GM21526 (cell line): Measurements from ENCODE around the gene LCMT2.
"Not testable (repeated sequence)": the region's sequence is repeated elsewhere in the genome, so short reads cannot be mapped to it uniquely, and the experiment has no call there.

Experiments used
- ATAC-seq: cut with Tn5 transposase; IDR thresholded peaks from one replicate; pipeline ENCODE4 v1.9.1; 2021; ENCODE audit warnings: moderate library complexity; ENCODE audit not compliant: unreplicated experiment, low FRiP score

The LCMT2 gene

GRCh38 chr15:43316971-43317346 is 13.4 kb downstream of the LCMT2 start:
- no peak for ATAC-seq

- ATAC-seq, result no peak
Measured at GRCh38 chr15:43316016-43316970, 14.1 kb downstream of the LCMT2 start.

GRCh38 chr15:43314171-43314570 is 16.2 kb downstream of the LCMT2 start:
- no peak for ATAC-seq

DNA sequence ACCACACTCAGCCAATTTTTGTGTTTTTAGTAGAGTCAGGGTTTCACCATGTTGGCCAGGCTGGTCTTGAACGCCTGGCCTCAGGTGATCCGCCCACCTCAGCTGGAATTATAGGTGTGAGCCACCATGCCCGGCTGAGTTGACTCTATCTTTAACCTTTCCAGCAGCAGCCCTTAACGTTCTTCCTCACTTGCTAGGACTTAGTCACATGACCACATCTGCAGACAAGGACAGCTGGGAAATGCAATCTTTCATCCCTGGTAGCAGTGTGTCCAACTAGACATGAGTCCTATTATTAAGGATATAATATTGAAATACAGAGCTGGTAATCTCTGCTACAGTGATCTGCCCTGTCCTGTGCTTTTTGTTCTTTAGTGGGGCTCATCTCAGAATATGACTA is 18.0 kb downstream of the LCMT2 start:
- ATAC-seq, result no peak

DNA sequence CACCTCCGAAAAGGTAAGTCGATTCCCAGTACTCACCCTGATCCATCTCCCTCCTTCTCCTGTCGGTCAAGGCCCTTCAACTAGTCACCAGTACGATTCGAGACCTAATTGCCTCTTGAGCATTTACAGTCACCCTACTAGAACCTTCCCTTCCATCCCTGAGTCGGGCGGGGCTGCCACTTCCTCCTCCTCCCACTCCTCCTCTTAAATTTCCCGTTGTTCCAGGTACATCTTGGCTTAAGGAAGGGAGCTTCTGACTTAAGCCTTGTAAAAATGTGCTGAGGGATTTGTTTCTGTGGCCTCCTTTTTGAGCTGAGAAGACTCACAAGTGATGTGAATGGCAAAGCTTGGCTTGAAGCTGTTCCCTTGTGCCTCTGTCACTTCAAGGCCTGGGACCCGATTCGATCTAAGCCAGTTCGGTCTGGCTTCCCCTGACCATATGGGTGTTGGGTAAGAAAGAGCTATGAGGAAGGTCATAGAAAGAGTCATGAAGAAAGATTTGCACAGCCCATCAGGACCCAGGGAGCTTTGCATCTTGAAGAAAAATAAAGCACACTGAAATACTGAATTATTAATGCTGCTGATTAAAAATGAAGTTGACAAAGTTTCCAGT is 28.1 kb downstream of the LCMT2 start, which contains the start of gene TGM7:
TGM7 (minus strand) TSS at position 51 of the 613 bp plus-strand sequence.
- ATAC-seq, result no peak

DNA sequence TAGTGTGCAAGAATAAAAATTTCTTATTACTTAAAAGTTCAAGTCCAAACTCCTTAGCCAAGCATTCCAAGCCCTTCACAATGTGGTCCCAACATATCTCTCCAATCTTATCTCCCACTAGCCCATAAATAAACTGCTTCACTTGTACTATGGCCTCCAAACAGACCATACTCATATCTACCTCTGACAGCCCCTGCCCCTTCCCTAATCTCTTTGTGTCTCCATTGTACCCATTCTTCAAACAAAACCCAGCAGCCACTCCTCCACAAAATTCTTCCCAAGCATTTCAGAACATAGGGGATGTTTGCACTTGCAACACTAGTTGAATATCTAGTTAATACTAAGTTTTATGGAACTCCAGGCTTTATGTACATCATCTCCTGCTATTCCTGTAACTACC is 30.5 kb downstream of the LCMT2 start:
- ATAC-seq, result no peak

DNA sequence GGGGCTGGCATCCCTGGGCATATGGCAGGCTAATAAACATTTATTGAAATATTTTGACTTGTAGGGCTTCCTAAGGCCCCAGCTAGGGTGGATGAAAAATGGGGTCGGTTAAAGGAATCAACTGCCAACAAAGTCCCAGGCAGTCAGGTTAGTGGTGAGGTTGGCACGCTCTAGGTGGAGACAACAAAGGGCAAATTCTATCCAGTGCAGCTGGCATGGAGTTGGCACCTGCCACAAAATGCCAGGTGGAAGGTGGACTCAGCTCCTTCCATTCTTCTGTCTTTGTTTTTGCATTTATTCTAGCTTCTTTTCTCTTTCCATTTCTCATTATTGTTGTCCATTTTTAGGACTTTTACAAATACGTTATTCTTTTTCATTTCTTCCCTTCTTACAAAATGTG is 31.0 kb downstream of the LCMT2 start:
- no peak for ATAC-seq

DNA sequence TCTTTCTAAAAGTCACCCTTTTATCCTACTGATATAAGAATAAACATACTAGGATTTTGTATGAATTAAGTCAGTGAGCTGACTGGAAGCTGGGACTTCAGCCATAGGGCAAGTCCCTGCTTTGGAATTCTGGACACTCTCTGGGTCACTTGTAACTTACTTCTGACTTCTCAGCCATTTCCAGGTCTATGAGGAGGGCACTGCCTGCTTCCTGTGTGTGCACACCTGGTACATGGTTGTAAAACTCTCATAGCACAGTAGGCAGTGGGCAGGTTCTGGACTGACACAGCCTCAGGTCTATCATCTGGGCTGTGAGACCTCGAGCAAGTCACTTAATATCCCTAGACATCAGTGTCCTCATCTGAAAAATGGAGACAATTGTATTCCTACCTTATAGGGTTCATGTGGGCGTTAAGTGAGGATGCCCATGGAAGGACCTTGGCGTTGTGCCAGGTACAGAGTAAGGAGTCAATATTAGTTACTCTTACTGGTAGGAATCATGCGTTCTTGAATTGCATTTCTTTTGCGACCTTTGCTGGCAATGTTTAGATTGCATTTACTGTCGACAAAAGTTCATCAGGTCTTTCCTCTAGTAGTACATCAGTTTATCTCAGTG is 36.2 kb downstream of the LCMT2 start:
- no peak for ATAC-seq

DNA sequence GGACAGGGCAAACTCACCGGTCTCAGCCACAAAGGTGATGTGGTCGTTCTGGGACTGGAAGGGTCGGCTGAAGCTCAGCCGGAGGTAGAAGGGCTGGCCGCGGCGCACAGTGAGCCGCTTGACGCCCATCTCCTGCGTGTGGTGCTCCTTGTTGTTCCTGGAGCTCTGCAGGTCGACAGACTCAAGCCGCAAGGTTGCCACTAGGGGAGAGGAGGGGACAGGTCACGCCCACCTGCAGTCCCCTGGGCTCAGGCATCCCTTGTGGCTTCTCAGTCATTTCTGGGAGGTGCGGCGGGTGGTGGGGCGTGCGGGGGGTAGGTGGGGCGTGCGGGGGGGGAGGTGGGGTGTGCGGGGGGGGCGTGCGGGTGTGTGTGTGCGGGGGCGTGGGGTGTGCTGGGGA is 36.9 kb downstream of the LCMT2 start:
- ATAC-seq, result no peak

- ATAC-seq, result no peak
Measured at GRCh38 chr15:43292375-43293078, 37.8 kb downstream of the LCMT2 start.

DNA sequence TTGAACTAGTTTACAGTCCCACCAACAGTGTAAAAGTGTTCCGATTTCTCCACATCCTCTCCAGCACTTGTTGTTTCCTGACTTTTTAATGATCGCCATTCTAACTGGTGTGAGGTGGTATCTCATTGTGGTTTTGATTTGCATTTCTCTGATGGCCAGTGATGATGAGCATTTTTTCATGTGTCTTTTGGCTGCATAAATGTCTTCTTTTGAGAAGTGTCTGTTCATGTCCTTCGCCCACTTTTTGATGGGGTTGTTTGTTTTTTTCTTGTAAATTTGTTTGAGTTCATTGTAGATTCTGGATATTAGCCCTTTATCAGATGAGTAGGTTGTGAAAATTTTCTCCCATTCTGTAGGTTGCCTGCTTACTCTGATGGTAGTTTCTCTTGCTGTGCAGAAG is 40.7 kb downstream of the LCMT2 start:
- not testable (repeated sequence) for ATAC-seq

DNA sequence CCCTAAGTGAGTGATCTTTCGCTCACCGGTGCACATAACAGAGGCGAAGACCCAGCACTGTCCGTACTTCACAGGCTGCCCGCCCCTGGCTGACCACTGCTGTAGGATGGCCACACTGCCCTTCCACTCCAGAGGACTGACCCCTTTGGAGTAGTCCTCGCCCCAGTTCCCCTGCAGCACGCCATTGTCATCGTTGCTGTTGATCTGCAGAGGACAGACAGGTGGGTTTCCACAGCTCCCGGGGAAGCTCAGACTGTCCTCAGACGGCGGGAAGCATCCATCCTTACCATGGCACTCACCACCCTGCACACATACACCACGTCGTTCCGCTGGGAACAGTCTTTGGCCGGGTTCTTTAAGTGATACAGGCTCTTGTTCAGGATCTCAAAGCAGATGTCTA is 43.1 kb downstream of the LCMT2 start:
- no peak for ATAC-seq

DNA sequence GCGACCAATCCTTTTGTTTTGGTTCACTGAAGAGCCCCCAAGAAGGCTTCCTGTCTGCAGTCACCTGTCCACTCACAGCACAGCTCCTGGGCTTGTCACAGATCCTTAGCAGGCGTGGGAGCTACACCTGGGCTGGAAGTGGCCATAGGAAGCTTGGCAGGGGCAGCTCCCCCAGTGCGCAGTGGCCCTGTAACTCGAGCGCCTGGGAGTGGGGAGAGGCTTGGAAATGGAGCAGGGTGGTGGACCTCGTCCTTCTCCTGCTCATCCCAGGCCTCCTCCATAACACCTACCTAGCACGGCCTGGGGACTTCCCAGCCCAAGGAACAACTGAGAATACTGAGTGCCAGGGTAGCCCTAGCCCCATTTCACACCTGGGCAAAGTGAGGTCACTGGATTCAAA is 44.3 kb downstream of the LCMT2 start:
- ATAC-seq, result no peak

DNA sequence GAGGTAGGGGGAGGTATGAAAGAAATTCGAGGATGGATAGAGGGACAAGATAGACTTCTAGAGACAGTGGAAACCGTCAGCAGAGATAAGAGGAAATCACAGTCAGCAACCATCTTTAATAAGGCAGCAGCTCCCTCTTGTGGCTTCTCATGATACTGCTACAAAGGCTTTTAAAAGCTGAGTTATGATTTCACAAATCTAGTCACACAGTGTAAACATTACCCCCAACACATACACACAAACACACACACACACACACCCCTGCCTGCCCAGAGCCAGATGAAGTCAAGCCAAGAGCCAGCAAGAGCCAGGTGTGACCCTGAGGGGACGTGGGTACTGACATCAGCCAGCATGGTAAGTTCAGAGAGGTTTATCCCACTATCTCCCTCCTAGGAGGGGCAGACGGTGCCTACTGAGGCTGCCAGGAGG is 44.8 kb downstream of the LCMT2 start:
- no peak for ATAC-seq

GRCh38 chr15:43283526-43283925 is 46.8 kb downstream of the LCMT2 start:
- no peak for ATAC-seq

DNA sequence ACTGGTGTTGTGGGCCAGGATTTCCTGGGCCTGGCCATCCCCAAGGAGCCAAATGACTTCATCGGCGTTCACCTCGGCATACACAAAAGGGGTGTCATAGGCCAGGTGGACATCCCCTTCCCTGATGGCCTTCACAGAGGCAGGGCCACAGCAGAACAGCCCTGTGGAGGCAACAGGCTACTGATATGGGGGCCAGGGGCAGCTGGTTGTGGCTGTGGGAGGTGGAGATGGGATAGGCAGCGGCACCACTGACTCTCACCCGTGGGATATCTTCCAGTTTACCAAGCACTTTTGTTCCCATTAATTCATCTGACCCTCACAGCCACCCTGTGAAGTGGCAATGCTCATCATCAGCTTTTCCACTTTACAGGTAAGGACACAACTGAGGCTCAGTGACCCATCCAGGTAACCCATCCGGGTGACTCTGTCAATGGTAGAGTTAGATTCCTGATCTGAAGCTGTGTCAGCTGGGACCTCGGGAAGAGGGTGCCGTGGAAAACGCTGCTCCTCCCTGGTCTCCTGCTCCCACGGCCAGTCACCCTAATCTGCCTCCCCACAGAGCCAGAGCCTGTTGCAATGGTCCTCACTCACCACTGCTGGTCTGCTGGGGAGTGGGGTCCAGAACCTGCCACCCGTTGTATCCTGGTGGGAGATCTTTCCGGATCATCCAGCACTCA is 48.3 kb downstream of the LCMT2 start:
- no peak for ATAC-seq

GRCh38 chr15:43280996-43281395 is 49.4 kb downstream of the LCMT2 start:
- ATAC-seq, result no peak

- no peak for ATAC-seq
Measured at GRCh38 chr15:43279496-43279895, 50.9 kb downstream of the LCMT2 start.

DNA sequence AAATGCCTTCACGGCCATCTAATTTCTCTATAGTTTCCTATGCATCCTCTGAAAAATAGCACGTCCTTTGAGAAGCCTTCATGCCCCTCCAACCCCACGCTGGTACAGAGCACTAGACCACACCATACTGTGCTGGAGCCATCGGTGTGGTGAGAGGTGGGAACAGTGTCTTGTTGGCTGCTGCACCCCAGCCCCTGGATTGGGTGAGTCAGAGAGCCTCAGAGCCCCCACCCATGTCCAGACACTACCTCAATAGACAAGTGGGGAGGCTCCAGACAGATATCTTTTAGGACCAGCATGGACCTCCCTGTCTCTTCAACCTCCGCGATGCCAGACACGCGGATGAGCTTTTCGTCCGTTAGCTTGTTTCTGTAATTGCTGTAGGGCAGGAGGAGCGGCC is 51.5 kb downstream of the LCMT2 start:
- ATAC-seq, result no peak

DNA sequence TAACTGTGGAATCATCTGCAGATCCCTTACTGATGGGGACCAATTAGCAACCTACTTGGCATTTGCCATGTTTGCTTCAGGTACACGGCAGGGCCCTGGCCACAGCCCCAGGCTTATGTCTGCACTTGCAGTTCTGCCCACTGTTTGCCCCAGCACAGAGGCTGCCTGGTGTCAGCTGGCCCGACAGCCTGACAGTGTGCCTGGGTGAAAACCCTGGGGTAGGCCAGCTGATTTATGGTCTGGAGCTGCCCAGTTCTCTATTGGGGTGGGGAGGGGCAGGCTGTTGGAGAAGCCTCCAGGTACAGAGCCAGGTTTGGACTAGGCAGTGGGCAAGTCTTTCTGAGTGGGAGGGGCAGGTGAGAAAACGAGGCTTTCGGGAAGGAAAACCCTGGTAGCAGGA is 52.5 kb downstream of the LCMT2 start:
- no peak for ATAC-seq
